ENCODE data around the gene TP53BP2.

Gene TP53BP2

DNA sequence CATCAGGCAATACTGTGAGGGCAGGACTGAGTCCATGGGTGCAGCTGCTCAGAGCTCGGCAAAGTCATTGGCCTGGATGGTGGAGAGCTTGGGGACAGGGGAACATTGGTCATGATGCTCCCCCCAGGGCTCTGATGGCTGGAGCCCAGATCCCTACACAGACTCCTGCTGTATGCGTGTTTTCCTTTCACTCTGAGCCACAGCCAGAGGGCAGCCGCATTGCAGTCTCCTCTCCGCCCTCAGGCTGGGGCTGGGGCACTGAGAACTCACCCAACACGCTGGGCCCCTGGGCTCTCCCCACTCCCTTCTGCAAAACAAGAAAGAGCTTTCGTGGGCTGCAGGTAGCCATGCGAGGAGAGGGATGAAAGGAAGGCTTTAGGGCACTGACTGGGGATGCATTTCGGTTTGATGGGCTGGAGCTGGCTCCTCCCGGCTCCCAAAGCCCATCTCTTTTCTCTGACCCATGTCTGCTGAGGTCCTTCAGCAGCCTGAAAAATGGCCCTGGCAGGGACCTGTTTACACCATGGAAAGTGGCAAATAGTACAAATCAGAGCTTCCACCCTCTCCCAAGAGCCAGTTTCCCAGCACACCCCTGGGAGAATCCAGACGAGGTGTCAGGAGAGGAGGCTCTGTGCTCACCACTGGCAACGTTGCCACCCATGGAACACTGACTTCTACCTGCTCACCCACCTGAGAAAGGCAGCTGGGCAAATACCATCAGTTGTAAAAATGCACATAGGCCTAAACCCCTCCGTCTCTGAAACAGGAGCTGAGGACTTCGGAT, 89.6 kb downstream of the TP53BP2 start:
- no peak overlapping the region for H2AFZ ChIP-seq (ENCODE audit: low read depth, low read length)
- peaks cover 4% of the 10 kb centered on the region for H3K36me3 ChIP-seq (replicated peaks; ENCODE audit: low read depth, low read length)
- no peak for TF ChIP-seq EZH2phosphoT487 (IDR thresholded peaks at IDR 0.05; ENCODE audit: low read depth)
- TF ChIP-seq, protein P1, sequence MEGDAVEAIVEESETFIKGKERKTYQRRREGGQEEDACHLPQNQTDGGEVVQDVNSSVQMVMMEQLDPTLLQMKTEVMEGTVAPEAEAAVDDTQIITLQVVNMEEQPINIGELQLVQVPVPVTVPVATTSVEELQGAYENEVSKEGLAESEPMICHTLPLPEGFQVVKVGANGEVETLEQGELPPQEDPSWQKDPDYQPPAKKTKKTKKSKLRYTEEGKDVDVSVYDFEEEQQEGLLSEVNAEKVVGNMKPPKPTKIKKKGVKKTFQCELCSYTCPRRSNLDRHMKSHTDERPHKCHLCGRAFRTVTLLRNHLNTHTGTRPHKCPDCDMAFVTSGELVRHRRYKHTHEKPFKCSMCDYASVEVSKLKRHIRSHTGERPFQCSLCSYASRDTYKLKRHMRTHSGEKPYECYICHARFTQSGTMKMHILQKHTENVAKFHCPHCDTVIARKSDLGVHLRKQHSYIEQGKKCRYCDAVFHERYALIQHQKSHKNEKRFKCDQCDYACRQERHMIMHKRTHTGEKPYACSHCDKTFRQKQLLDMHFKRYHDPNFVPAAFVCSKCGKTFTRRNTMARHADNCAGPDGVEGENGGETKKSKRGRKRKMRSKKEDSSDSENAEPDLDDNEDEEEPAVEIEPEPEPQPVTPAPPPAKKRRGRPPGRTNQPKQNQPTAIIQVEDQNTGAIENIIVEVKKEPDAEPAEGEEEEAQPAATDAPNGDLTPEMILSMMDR (IDR thresholded peaks at IDR 0.05; ENCODE audit: low read depth, low read length), result no peak
- no peaks in the 10 kb centered on the region for H4K20me1 ChIP-seq (ENCODE audit: insufficient read depth, low read length)
- no peak overlapping the region for H3K4me3 ChIP-seq (ENCODE audit: low read length)
- no peak overlapping the region for H3K9ac ChIP-seq (ENCODE audit: low read length)
- no peaks in the 10 kb centered on the region for H3K27me3 ChIP-seq (ENCODE audit: low read depth, low read length)
- H3K9me3 ChIP-seq (ENCODE audit: insufficient read depth, low read length), result no peaks in the 10 kb centered on the region
- H3K27ac ChIP-seq (ENCODE audit: low read length), result no peak overlapping the region
- no peak overlapping the region for H3K4me2 ChIP-seq (ENCODE audit: low read length)
- H3K4me1 ChIP-seq (ENCODE audit: low read length), result no peaks in the 10 kb centered on the region
- H3K79me2 ChIP-seq (ENCODE audit: low read length), result no peaks in the 10 kb centered on the region

DNA sequence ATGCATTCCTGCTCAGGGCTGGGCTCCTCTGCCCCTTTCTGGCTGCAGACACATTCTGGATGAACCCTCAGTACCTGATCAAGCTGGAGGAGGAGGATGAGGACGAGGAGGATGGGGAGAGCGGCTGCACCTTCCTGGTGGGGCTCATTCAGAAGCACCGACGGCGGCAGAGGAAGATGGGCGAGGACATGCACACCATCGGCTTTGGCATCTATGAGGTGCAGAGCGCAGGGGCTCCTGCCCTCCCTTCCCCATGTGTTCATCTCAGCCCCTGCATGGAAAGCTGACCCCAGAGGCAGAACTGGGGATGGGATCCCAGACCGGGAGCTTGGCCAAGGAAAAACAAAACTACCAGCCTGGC, 90.3 kb downstream of the TP53BP2 start:
- Histone ChIP-seq H3K4me3 (ENCODE audit: low read length) (no peak overlapping the region), H3K9me3 (ENCODE audit: insufficient read depth, low read length) (no peaks in the 10 kb centered on the region), H3K27me3 (ENCODE audit: low read depth, low read length) (no peaks in the 10 kb centered on the region), H3K79me2 (ENCODE audit: low read length) (no peaks in the 10 kb centered on the region), H2AFZ (ENCODE audit: low read depth, low read length) (no peak overlapping the region), H3K4me1 (ENCODE audit: low read length) (no peaks in the 10 kb centered on the region), H3K36me3 (replicated peaks; ENCODE audit: low read depth, low read length) (peaks cover 4% of the 10 kb centered on the region), H3K9ac (ENCODE audit: low read length) (no peak overlapping the region), H4K20me1 (ENCODE audit: insufficient read depth, low read length) (no peaks in the 10 kb centered on the region), H3K27ac (ENCODE audit: low read length) (no peak overlapping the region), H3K4me2 (ENCODE audit: low read length) (no peak overlapping the region)
- TF ChIP-seq EZH2phosphoT487 (IDR thresholded peaks at IDR 0.05; ENCODE audit: low read depth), result no peak
- TF ChIP-seq, protein P1 (IDR thresholded peaks at IDR 0.05; ENCODE audit: low read depth, low read length), result no peak

DNA sequence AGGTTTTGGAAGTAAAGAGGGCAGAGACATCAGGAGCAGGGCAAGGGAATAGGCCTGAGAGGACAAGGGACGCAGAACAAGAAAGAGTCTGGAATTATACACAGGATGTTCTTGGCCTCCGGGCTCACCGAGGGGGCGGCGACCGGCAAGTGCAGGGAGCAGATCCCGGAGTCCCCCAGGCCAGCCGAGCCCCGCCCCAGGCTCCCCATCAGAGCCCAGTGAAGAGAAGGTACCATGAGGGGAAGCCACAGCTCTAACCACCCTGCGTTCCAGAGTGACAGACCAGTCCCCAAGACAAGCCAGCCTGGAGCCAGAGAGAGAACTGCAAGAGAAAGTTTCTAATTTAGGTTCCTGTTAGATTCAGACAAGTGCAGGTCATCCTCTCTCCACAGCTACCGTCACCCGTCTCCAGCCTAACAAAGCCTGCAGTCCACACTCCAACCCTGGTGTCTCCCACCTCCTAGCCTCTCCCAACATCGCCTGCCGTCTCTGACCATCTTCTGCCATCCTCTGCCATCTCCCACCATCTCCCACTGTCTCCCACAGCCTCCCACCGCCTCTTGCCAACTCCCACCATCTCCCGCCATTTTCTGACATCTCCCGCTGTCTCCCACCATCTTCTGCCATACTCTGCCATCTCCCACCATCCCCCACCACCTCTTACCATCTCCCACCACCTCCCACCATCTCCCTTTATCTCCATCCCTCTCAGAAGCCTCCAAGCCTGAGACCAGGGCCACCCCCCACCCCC, 90.9 kb downstream of the TP53BP2 start:
- no peak overlapping the region for H3K9ac ChIP-seq (ENCODE audit: low read length)
- no peaks in the 10 kb centered on the region for H3K4me1 ChIP-seq (ENCODE audit: low read length)
- H3K4me3 ChIP-seq (ENCODE audit: low read length), result no peak overlapping the region
- H3K27me3 ChIP-seq (ENCODE audit: low read depth, low read length), result no peaks in the 10 kb centered on the region
- no peak overlapping the region for H2AFZ ChIP-seq (ENCODE audit: low read depth, low read length)
- H3K79me2 ChIP-seq (ENCODE audit: low read length), result no peaks in the 10 kb centered on the region
- H4K20me1 ChIP-seq (ENCODE audit: insufficient read depth, low read length), result no peaks in the 10 kb centered on the region
- H3K36me3 ChIP-seq (replicated peaks; ENCODE audit: low read depth, low read length), result peaks cover 3% of the 10 kb centered on the region
- no peak overlapping the region for H3K27ac ChIP-seq (ENCODE audit: low read length)
- no peak overlapping the region for H3K4me2 ChIP-seq (ENCODE audit: low read length)
- TF ChIP-seq, protein P1 (IDR thresholded peaks at IDR 0.05; ENCODE audit: low read depth, low read length), result no peak
- TF ChIP-seq EZH2phosphoT487 (IDR thresholded peaks at IDR 0.05; ENCODE audit: low read depth), result no peak
- H3K9me3 ChIP-seq (ENCODE audit: insufficient read depth, low read length), result no peaks in the 10 kb centered on the region

DNA sequence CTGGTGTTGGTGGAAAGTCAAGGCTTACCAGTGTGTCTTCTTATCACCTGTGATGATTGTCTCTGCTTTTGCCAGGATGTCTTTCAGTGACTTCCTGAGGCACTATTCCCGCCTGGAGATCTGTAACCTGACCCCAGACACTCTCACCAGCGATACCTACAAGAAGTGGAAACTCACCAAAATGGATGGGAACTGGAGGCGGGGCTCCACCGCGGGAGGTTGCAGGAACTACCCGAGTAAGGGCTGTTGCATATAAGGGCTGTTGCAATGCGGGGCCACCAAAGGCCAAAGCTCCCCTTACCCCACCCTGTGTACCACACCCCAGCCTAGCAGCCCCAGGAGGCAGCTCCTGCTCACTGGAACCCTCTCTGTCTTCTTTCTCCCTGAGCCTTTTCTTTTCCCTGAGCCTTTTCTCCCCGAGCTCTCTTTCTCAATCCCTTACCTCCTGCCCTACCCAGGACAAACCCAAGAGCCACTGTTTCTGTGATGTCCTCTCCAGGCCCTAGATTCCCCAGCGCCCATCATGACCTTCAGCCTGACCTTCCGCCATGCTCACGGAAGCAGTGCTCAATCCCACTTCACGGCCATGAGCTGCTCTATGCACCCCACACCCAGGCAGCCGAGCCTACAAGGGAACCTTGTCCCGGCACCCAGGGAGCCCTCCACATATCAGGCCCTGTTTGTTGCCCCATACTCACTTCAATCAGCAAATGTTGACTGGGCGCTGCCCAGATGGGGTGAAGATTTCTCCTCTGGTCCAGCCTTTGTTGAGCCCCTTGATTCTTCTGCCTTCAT, 92.8 kb downstream of the TP53BP2 start:
- Histone ChIP-seq H3K9me3 (ENCODE audit: insufficient read depth, low read length) (no peaks in the 10 kb centered on the region), H3K4me2 (ENCODE audit: low read length) (no peak overlapping the region), H3K9ac (ENCODE audit: low read length) (no peak overlapping the region), H4K20me1 (ENCODE audit: insufficient read depth, low read length) (no peaks in the 10 kb centered on the region), H3K4me1 (ENCODE audit: low read length) (peaks cover 11% of the 10 kb centered on the region; the same call in 1 of the 2 replicates), H3K27ac (ENCODE audit: low read length) (no peak overlapping the region), H3K4me3 (ENCODE audit: low read length) (no peak overlapping the region), H3K27me3 (ENCODE audit: low read depth, low read length) (no peaks in the 10 kb centered on the region), H3K36me3 (replicated peaks; ENCODE audit: low read depth, low read length) (no peaks in the 10 kb centered on the region), H2AFZ (ENCODE audit: low read depth, low read length) (no peak overlapping the region), H3K79me2 (ENCODE audit: low read length) (no peaks in the 10 kb centered on the region)
- TF ChIP-seq EZH2phosphoT487 (IDR thresholded peaks at IDR 0.05; ENCODE audit: low read depth), result no peak
- TF ChIP-seq, protein P1 (IDR thresholded peaks at IDR 0.05; ENCODE audit: low read depth, low read length), result no peak

All from OCI-LY3 (cell line).